WERI-Rb-1 (cell line): ENCODE results near the gene SCGB1C1.

Source experiments
- DNase-seq: peaks from one replicate; pipeline ENCODE4 v3.0.0-alpha.2; 2020
- H3K27ac ChIP-seq: fragments of 250-450 bp; sonication (Bioruptor Pico); 2 replicates; pipeline ENCODE4 v1.5.1; 2020; ENCODE audit warnings: mild to moderate bottlenecking, moderate library complexity
- H3K27me3 ChIP-seq: fragments of 250-450 bp; sonication (Bioruptor Pico); 2 replicates; pipeline ENCODE4 v1.5.1; 2021; ENCODE audit warnings: mild to moderate bottlenecking, low read depth, moderate library complexity; ENCODE audit not compliant: insufficient read depth, severe bottlenecking
- H3K36me3 ChIP-seq: fragments of 250-450 bp; sonication (Bioruptor Pico); 2 replicates; pipeline ENCODE4 v1.5.1; 2020; ENCODE audit warnings: mild to moderate bottlenecking, moderate library complexity
- H3K4me3 ChIP-seq: 2 replicates; pipeline ENCODE4 v1.5.1; 2011; ENCODE audit warnings: low read depth, mild to moderate bottlenecking, control low read depth, low read length
- H3K9me3 ChIP-seq: fragments of 250-450 bp; sonication (Bioruptor Pico); 2 replicates; pipeline ENCODE4 v1.5.1; 2021; ENCODE audit warnings: mild to moderate bottlenecking, moderate library complexity; ENCODE audit not compliant: severe bottlenecking
- CTCF ChIP-seq: IDR thresholded peaks from 2 replicates; pipeline ENCODE4 v1.5.1; 2011; ENCODE audit warnings: low read depth, mild to moderate bottlenecking, control low read depth, inconsistent platforms, low read length

SCGB1C1 gene

DNA sequence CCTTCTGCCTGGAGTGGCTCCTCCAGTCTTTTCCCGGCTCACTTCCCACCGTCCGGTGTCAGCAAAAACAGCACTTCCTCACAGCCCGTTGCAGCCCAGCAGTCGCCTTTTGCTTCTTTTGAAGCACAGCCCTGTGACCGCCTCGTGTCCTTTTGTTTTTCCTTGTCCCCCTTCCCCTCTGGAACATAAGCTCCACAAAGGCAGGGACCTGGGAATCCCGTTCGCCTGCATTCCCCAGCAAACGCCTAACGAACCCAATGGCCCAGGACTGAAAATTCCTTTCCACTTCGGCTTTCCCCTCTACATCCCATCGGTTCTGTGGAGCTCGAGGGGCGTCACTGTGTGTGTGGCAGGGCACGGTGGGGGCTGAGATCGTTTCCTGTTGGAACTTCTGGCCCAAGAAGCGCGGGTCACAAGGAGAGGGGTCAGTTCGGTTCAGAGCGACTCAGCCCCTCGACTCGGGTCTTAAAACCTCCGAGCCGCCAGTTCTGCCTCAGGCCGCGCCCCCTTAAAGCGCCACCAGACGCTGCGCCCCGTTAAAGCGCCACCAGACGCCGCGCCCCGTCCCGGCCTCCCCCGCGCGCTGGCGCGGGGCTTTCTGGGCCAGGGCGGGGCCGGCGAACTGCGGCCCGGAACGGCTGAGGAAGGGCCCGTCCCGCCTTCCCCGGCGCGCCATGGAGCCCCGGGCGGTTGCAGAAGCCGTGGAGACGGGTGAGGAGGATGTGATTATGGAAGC is 15.5 kb downstream of the SCGB1C1 start:
- peaks cover 55% of the 10 kb centered on the region for H3K36me3 ChIP-seq

DNA sequence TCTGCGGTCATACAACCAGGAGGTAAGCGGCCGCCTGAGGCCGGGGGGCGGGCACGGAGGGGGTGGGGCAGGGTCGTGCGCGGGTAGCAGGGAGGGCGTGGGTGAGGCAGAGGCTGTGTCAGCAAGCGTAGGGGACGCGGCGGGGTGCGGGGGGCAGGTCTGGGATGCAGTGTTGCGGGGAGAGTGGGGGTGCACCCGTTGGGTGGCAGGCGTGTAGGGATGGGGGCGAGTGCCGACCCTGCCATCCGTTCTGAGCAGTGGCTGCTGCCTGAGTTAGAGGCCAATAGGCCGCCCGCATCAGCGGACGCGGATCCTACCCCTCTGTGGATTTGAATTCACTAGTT is 16.0 kb downstream of the SCGB1C1 start:
- H3K4me3 ChIP-seq: peak overlapping the region; percentile 78
- peaks cover 61% of the 10 kb centered on the region for H3K36me3 ChIP-seq
- no peak for TF ChIP-seq CTCF
- DNase-seq: no peak
- no peaks in the 10 kb centered on the region for H3K27me3 ChIP-seq
- no peaks in the 10 kb centered on the region for H3K9me3 ChIP-seq
- H3K27ac ChIP-seq: peak overlapping the region; percentile 92

More for the DNA sequence above, 15.5 kb downstream of the SCGB1C1 start:
- Histone ChIP-seq H3K27ac (peak overlapping the region; percentile 92), H3K27me3 (no peaks in the 10 kb centered on the region), H3K9me3 (no peaks in the 10 kb centered on the region), H3K4me3 (peak overlapping the region; percentile 78)
- DNase-seq: peak; percentile 80
- no peak for TF ChIP-seq CTCF

- TF ChIP-seq CTCF: no peak
- DNase-seq: no peak
- Histone ChIP-seq H3K36me3 (peaks cover 62% of the 10 kb centered on the region), H3K27ac (peak overlapping the region; percentile 92), H3K4me3 (peak overlapping the region; percentile 78), H3K27me3 (no peaks in the 10 kb centered on the region), H3K9me3 (no peaks in the 10 kb centered on the region)
Measured at GRCh38 chr11:209275-210121, 16.6 kb downstream of the SCGB1C1 start.

- H3K27me3 ChIP-seq: no peaks in the 10 kb centered on the region
- peaks cover 62% of the 10 kb centered on the region for H3K36me3 ChIP-seq
- DNase-seq: no peak
- H3K4me3 ChIP-seq: no peak overlapping the region
- H3K9me3 ChIP-seq: no peaks in the 10 kb centered on the region
- TF ChIP-seq CTCF: no peak
- H3K27ac ChIP-seq: no peak overlapping the region
Measured at GRCh38 chr11:210122-210802, 17.4 kb downstream of the SCGB1C1 start.

GRCh38 chr11:210803-211180 is 17.9 kb downstream of the SCGB1C1 start:
- TF ChIP-seq CTCF: no peak
- Histone ChIP-seq H3K27me3 (no peaks in the 10 kb centered on the region), H3K36me3 (peaks cover 63% of the 10 kb centered on the region), H3K4me3 (no peak overlapping the region), H3K27ac (no peak overlapping the region), H3K9me3 (no peaks in the 10 kb centered on the region)
- DNase-seq: no peak
